Testis (tissue), 2 donors: ENCODE measurements around the gene ALOX15B.
A peak's percentile ranks its signal among the peaks of the same experiment; 100 is the strongest.

ENCODE experiments used
- POLR2A ChIP-seq: fragments of 450-650 bp; IDR thresholded peaks from one replicate; pipeline ENCODE4 v1.6.1; 2017; ENCODE audit warnings: antibody characterized with exemption, mild to moderate bottlenecking, moderate library complexity
- TF ChIP-seq, protein P1 (sequence below), 3 experiments: fragments of 450-650 bp in 2 of 3; fragments of 200-600 bp in 1 of 3; sonication (generic) in 1 of 3; IDR thresholded peaks; one replicate each; pipeline ENCODE4 v1.5.1; 2016 to 2019; ENCODE audit warnings: antibody characterized with exemption in 3 of 3, mild to moderate bottlenecking in 2 of 3, moderate library complexity in 1 of 3

DNA sequence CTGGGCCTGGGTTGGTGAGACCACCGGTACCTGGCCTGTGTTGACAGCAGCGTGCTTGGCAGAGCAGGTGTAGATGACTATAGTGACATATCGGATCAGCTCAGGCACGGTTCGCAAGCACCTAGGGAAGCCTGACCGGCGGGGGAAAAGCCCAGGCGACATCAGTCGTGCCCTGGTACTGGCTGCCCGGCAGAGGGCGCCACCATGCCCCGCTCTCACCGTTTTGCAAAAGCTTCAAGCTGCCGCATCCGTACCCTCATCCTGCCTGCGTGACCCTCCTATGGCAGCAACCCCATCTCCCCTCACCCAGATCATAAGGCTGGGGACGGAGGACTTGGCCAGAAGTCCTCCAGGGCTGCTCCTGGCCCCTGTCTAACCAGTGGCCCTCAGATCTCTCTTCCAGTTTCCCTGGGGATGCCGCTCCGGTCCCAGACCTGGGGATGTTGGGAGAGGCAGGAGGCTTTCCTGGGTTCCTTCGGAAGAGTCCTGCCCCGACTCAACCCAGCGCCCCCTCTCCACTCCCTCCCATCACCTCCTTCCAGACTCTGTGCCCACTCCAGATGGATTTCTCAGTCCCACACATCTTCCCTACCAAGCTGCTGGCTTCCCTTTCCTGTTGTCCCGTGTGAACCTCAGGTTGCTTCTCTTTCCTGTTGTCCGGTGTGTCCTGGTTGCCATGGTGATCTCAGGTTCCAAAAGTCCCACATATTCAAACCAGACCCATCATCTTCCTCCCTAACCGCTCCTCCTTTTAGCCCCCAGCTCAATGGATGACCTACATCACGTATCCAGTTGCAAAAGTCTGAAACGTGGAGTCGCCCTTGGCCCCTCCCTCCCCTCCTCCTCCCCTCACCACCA, 35.0 kb downstream of the ALOX15B start:
- TF ChIP-seq, protein P1, sequence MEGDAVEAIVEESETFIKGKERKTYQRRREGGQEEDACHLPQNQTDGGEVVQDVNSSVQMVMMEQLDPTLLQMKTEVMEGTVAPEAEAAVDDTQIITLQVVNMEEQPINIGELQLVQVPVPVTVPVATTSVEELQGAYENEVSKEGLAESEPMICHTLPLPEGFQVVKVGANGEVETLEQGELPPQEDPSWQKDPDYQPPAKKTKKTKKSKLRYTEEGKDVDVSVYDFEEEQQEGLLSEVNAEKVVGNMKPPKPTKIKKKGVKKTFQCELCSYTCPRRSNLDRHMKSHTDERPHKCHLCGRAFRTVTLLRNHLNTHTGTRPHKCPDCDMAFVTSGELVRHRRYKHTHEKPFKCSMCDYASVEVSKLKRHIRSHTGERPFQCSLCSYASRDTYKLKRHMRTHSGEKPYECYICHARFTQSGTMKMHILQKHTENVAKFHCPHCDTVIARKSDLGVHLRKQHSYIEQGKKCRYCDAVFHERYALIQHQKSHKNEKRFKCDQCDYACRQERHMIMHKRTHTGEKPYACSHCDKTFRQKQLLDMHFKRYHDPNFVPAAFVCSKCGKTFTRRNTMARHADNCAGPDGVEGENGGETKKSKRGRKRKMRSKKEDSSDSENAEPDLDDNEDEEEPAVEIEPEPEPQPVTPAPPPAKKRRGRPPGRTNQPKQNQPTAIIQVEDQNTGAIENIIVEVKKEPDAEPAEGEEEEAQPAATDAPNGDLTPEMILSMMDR (IDR thresholded peaks at IDR 0.05), result peak in 2 of 3 experiments; percentile 66 to 80
- no peak for TF ChIP-seq POLR2A
